K562 (cell line): Measurements from ENCODE around the gene TMEM53. TPM values are rescaled to one million over a fixed set of nuclear protein-coding genes. Genes with fewer than 3 reads are reported as not detected.
A peak's percentile ranks its signal among the peaks of the same experiment; 100 is the strongest.

Source experiments
- GABPB1 ChIP-seq: sonication (generic); formaldehyde crosslinking; IDR thresholded peaks from 2 replicates; pipeline ENCODE4 v1.8.0; 2022; ENCODE audit warnings: mild to moderate bottlenecking, missing genetic modification reagents
- HDAC1 ChIP-seq, 2 experiments: fragments of 450-650 bp; IDR thresholded peaks; 2 replicates each; pipeline ENCODE4 v1.6.1; 2016 to 2017; ENCODE audit warnings: inconsistent platforms in 1 of 2, mild to moderate bottlenecking in 1 of 2, moderate library complexity in 1 of 2
- PBX2 ChIP-seq, 2 experiments: IDR thresholded peaks in 1 of 2; conservative IDR thresholded peaks in 1 of 2; 2 replicates each; pipeline ENCODE4 v1.6.1; 2016; ENCODE audit warnings: low read depth in 2 of 2, mild to moderate bottlenecking in 1 of 2, missing compliant biosample characterization in 1 of 2, missing genetic modification characterization in 1 of 2, moderate library complexity in 1 of 2
- PRDM10 ChIP-seq: fragments of 450-650 bp; IDR thresholded peaks from 2 replicates; pipeline ENCODE4 v1.6.1; 2018; ENCODE audit not compliant: partially characterized antibody
- STAT6 ChIP-seq: sonication (generic); formaldehyde crosslinking; IDR thresholded peaks from 2 replicates; pipeline ENCODE4 v1.8.1; 2023; ENCODE audit warnings: mild to moderate bottlenecking, missing genetic modification reagents
- ZBTB11 ChIP-seq, 3 experiments: fragments of 200-800 bp in 1 of 3; fragments of 250-450 bp in 1 of 3; fragments of 450-650 bp in 1 of 3; sonication (Bioruptor Pico) in 1 of 3; sonication (Bioruptor generic) in 1 of 3; formaldehyde crosslinking in 1 of 3; IDR thresholded peaks; 2 replicates each; pipeline versions ENCODE4 v1.6.1 to v1.8.0; 2016 to 2022; ENCODE audit warnings: mild to moderate bottlenecking in 2 of 3, missing genetic modification characterization in 2 of 3, missing compliant biosample characterization in 1 of 3, moderate library complexity in 1 of 3
- ZHX1 ChIP-seq: fragments of 150-350 bp; conservative IDR thresholded peaks from 2 replicates; pipeline ENCODE4 v1.6.1; 2014; ENCODE audit warnings: low read length
- polyA plus RNA-seq, 8 experiments: library from polyadenylated mRNA; depleted of rRNA in 4 of 8; stranded (reverse) in 5 of 8; unstranded in 3 of 8; fragments of >200 nt; fragmentation: Nextera tagmentation in 2 of 8; fragmentation: Illumina TruSeq in 1 of 8; extraction: Ambion mirVana in 2 of 8; extraction: Trizol in 1 of 8; gene quantifications; 2 replicates each; pipeline versions ENCODE4 v1.2.1 to v1.2.3, GENCODE V29; 2011 to 2014; ENCODE audit warnings: inconsistent platforms in 1 of 8, missing spikeins in 1 of 8
- total RNA-seq, 7 experiments: library from RNA; depleted of rRNA in 6 of 7; stranded (reverse); fragments of >200 nt in 6 of 7; fragmentation: Illumina TruSeq in 2 of 7; extraction: Trizol in 2 of 7; gene quantifications; 2 replicates each; pipeline versions ENCODE4 v1.2.1 to v1.2.3, GENCODE V29; 2011 to 2021; ENCODE audit warnings: low replicate concordance in 1 of 7

The TMEM53 gene
- total and polyA plus RNA-seq, 9 of the 15 experiments (the other 6 are each of a cell fraction or from before 2014, with no cell fraction given): 0.23 to 3.7 (median 2.0) TPM

- TF ChIP-seq STAT6 (CRISPR knock-in tag): peak; percentile 74; the same call in 1 of the 2 replicates
- peak in 1 of 3 experiments; percentile 87; a peak in 2 of 6 replicates for TF ChIP-seq ZBTB11 (CRISPR knock-in tag; IDR thresholded peaks at IDR 0.05)
- TF ChIP-seq ZHX1: no peak
- TF ChIP-seq PRDM10: peak; percentile 55
- TF ChIP-seq HDAC1 (IDR thresholded peaks at IDR 0.05): peak in 1 of 2 experiments; percentile 74; a peak in 2 of 4 replicates
- TF ChIP-seq GABPB1 (CRISPR knock-in tag): peak; percentile 86
- peak; percentile 98 for TF ChIP-seq PBX2 (CRISPR knock-in tag; IDR thresholded peaks at IDR 0.05; ENCODE audit: low read depth)
- peak; percentile 100 for TF ChIP-seq PBX2 (tag; conservative IDR thresholded peaks at IDR 0.05; ENCODE audit: low read depth)
These were observed at the start of gene TMEM53, which contains the start of gene ARMH1 (continued) for GRCh38 chr1:44674113-44675000.
